ENCODE data around the gene NUP133. TPM values are rescaled to one million over a fixed set of nuclear protein-coding genes. Genes with fewer than 3 reads are reported as not detected.

NUP133 gene
- total and polyA plus RNA-seq, 4 donors, result 5.7 to 22.7 (median 10.4) TPM

DNA sequence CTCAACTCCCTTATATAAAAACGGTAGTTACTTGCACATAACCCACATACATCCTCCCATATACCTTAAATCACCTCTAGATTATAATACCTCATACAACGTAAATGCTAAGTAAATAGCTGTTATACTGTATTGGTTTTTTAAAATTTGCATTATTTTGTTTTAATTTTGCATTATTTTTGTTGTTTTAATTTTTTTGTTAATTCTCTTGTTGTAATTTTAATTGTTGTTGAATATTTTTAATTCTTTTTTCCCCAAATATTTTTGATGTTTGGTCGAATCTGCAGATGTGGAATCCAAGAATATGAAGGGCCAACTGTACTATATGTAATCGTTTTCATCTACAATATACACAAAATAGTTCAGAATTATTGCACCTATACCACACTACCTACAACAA, 50.7 kb downstream of the NUP133 start (continued):
- no peak for TF ChIP-seq SP1 (IDR thresholded peaks at IDR 0.05)
- TF ChIP-seq TAF1 (conservative IDR thresholded peaks at IDR 0.05), result no peak
- TF ChIP-seq REST (IDR thresholded peaks at IDR 0.05), result no peak
- no peak for TF ChIP-seq RXRA (IDR thresholded peaks at IDR 0.05)

GRCh38 chr1:229456016-229456415, 52.1 kb downstream of the NUP133 start:
- Histone ChIP-seq H3K4me1 (ENCODE audit: control insufficient read depth in 4 of 4, insufficient read depth in 4 of 4, low read length in 3 of 4) (no peaks in the 10 kb centered on the region), H3K4me3 (ENCODE audit: low read depth in 1 of 3, low read length in 3 of 3) (no peak overlapping the region), H3K27me3 (ENCODE audit: control insufficient read depth in 4 of 4, insufficient read depth in 4 of 4, low read length in 3 of 4) (no peaks in the 10 kb centered on the region), H3K27ac (ENCODE audit: low read depth in 1 of 2, low read length in 2 of 2) (no peak overlapping the region), H3K9ac (ENCODE audit: low read depth in 1 of 2, low read length in 2 of 2) (no peak overlapping the region), H3K36me3 (ENCODE audit: control insufficient read depth in 4 of 4, insufficient read depth in 3 of 4, low read depth in 1 of 4, low read length in 3 of 4) (peaks cover 9 to 52% (median 41%) of the 10 kb centered on the region in 4 donors), H3K9me3 (ENCODE audit: control insufficient read depth in 4 of 4, low read length in 3 of 4) (no peaks in the 10 kb centered on the region)
- 77% methylated on average over 3 of the region's 3 CpGs for WGBS
- TF ChIP-seq GABPA (IDR thresholded peaks at IDR 0.05 in 1 of 2, conservative IDR thresholded peaks at IDR 0.05 in 1 of 2) (no peak), MAX (IDR thresholded peaks at IDR 0.05) (no peak), RXRA (IDR thresholded peaks at IDR 0.05) (no peak), JUND (IDR thresholded peaks at IDR 0.05) (no peak), HNF4G (IDR thresholded peaks at IDR 0.05) (no peak), SP1 (IDR thresholded peaks at IDR 0.05) (no peak), RAD21 (IDR thresholded peaks at IDR 0.05) (no peak), FOXA2 (IDR thresholded peaks at IDR 0.05) (no peak), EGR1 (IDR thresholded peaks at IDR 0.05; ENCODE audit: low read depth in 2 of 2) (no peak), NR2F2 (IDR thresholded peaks at IDR 0.05) (no peak), REST (IDR thresholded peaks at IDR 0.05) (no peak), HNF4A (conservative IDR thresholded peaks at IDR 0.05) (no peak), TAF1 (conservative IDR thresholded peaks at IDR 0.05) (no peak), YY1 (IDR thresholded peaks at IDR 0.05) (no peak), FOXA1 (IDR thresholded peaks at IDR 0.05) (no peak)
- TF ChIP-seq, protein P1, sequence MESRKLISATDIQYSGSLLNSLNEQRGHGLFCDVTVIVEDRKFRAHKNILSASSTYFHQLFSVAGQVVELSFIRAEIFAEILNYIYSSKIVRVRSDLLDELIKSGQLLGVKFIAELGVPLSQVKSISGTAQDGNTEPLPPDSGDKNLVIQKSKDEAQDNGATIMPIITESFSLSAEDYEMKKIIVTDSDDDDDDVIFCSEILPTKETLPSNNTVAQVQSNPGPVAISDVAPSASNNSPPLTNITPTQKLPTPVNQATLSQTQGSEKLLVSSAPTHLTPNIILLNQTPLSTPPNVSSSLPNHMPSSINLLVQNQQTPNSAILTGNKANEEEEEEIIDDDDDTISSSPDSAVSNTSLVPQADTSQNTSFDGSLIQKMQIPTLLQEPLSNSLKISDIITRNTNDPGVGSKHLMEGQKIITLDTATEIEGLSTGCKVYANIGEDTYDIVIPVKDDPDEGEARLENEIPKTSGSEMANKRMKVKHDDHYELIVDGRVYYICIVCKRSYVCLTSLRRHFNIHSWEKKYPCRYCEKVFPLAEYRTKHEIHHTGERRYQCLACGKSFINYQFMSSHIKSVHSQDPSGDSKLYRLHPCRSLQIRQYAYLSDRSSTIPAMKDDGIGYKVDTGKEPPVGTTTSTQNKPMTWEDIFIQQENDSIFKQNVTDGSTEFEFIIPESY (IDR thresholded peaks at IDR 0.05), result no peak
- TF ChIP-seq, protein P2, sequence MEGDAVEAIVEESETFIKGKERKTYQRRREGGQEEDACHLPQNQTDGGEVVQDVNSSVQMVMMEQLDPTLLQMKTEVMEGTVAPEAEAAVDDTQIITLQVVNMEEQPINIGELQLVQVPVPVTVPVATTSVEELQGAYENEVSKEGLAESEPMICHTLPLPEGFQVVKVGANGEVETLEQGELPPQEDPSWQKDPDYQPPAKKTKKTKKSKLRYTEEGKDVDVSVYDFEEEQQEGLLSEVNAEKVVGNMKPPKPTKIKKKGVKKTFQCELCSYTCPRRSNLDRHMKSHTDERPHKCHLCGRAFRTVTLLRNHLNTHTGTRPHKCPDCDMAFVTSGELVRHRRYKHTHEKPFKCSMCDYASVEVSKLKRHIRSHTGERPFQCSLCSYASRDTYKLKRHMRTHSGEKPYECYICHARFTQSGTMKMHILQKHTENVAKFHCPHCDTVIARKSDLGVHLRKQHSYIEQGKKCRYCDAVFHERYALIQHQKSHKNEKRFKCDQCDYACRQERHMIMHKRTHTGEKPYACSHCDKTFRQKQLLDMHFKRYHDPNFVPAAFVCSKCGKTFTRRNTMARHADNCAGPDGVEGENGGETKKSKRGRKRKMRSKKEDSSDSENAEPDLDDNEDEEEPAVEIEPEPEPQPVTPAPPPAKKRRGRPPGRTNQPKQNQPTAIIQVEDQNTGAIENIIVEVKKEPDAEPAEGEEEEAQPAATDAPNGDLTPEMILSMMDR (IDR thresholded peaks at IDR 0.05; ENCODE audit: low read depth, low read length, missing input control), result no peak
- TF ChIP-seq, protein P3, sequence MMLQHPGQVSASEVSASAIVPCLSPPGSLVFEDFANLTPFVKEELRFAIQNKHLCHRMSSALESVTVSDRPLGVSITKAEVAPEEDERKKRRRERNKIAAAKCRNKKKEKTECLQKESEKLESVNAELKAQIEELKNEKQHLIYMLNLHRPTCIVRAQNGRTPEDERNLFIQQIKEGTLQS (IDR thresholded peaks at IDR 0.05), result no peak
- no peak for DNase-seq (ENCODE audit: low spot score)

Measured in liver (tissue), 9 donors.